ENCODE results near the gene GLRA3.

GLRA3 gene

GRCh38 chr4:174626342-174627008 lies 202.6 kb downstream of the GLRA3 start:
- no peak for TF ChIP-seq CTCF (IDR thresholded peaks at IDR 0.05; ENCODE audit: low read depth, low read length)
- no peak for DNase-seq (ENCODE audit: extremely low read depth, low read depth)

GRCh38 chr4:174616661-174617060 lies 212.4 kb downstream of the GLRA3 start:
- no peak for TF ChIP-seq CTCF (IDR thresholded peaks at IDR 0.05; ENCODE audit: low read depth, low read length)
- no peak for DNase-seq (ENCODE audit: extremely low read depth, low read depth)

- DNase-seq (ENCODE audit: extremely low read depth, low read depth), result no peak
- no peak for TF ChIP-seq CTCF (IDR thresholded peaks at IDR 0.05; ENCODE audit: low read depth, low read length)
These were observed 215.1 kb downstream of the GLRA3 start for GRCh38 chr4:174613979-174614378.

GRCh38 chr4:174611792-174612191 lies 217.3 kb downstream of the GLRA3 start:
- no peak for DNase-seq (ENCODE audit: extremely low read depth, low read depth)
- TF ChIP-seq CTCF (IDR thresholded peaks at IDR 0.05; ENCODE audit: low read depth, low read length), result no peak

- no peak for DNase-seq (ENCODE audit: extremely low read depth, low read depth)
- TF ChIP-seq CTCF (IDR thresholded peaks at IDR 0.05; ENCODE audit: low read depth, low read length), result no peak
These were observed 221.3 kb downstream of the GLRA3 start for GRCh38 chr4:174607792-174608191.

GRCh38 chr4:174604198-174604597 lies 224.8 kb downstream of the GLRA3 start:
- TF ChIP-seq CTCF (IDR thresholded peaks at IDR 0.05; ENCODE audit: low read depth, low read length), result no peak
- DNase-seq (ENCODE audit: extremely low read depth, low read depth), result no peak

- no peak for DNase-seq (ENCODE audit: extremely low read depth, low read depth)
- TF ChIP-seq CTCF (IDR thresholded peaks at IDR 0.05; ENCODE audit: low read depth, low read length), result no peak
These were observed 228.7 kb downstream of the GLRA3 start for GRCh38 chr4:174600391-174600790.
